Left forelimb (tissue), 1 donor: ENCODE results near the gene WFIKKN1.
A peak's percentile ranks its signal among the peaks of the same experiment; 100 is the strongest.

Source experiments
- DNase-seq: peaks from one replicate; pipeline ENCODE4 v3.0.0-alpha.2; 2018; ENCODE audit warnings: low spot score

Gene WFIKKN1

GRCh38 chr16:624526-625070 is 6.2 kb upstream of the WFIKKN1 start:
- no peak for DNase-seq

GRCh38 chr16:625117-625976 is 5.4 kb upstream of the WFIKKN1 start:
- no peak for DNase-seq

GRCh38 chr16:625977-626765 is 4.6 kb upstream of the WFIKKN1 start:
- no peak for DNase-seq

- no peak for DNase-seq
Observed at GRCh38 chr16:626787-627453, 3.9 kb upstream of the WFIKKN1 start.

- DNase-seq: no peak
Observed at GRCh38 chr16:627454-628239, 3.1 kb upstream of the WFIKKN1 start.

GRCh38 chr16:628321-629061 is 2.3 kb upstream of the WFIKKN1 start:
- no peak for DNase-seq

GRCh38 chr16:629185-629832 is 1.5 kb upstream of the WFIKKN1 start:
- DNase-seq: no peak

- DNase-seq: no peak
Observed at GRCh38 chr16:629833-630248, 944 bp upstream of the WFIKKN1 start.

- DNase-seq: no peak
Observed at GRCh38 chr16:630249-630814, 453 bp upstream of the WFIKKN1 start.

GRCh38 chr16:631808-632358 is 1.1 kb downstream of the WFIKKN1 start:
- DNase-seq: no peak

GRCh38 chr16:632486-633335 is 1.9 kb downstream of the WFIKKN1 start:
- DNase-seq: no peak

- no peak for DNase-seq
Observed at GRCh38 chr16:633336-634050, 2.7 kb downstream of the WFIKKN1 start.

- DNase-seq: no peak
Observed at GRCh38 chr16:634051-634670, 3.4 kb downstream of the WFIKKN1 start.

GRCh38 chr16:634996-635395 is 4.2 kb downstream of the WFIKKN1 start:
- DNase-seq: no peak

GRCh38 chr16:635573-636205 is 4.9 kb downstream of the WFIKKN1 start:
- no peak for DNase-seq

- DNase-seq: peak; percentile 96
Observed at GRCh38 chr16:636206-637080, 5.7 kb downstream of the WFIKKN1 start, which contains the start of gene METTL26. TSS of gene METTL26 (minus strand) at chr16:636305. CDS start at chr16:636290, 15 bp downstream.
